BLaER1 (cell line): ENCODE measurements around the gene MTARC1.

Experiments
- H3K27ac ChIP-seq: shearing (Covaris generic); formaldehyde crosslinking; 2 replicates; pipeline ENCODE4 v1.8.1; 2022
- H3K27me3 ChIP-seq: shearing (Covaris generic); formaldehyde crosslinking; 2 replicates; pipeline ENCODE4 v1.8.1; 2022
- H3K36me3 ChIP-seq: shearing (Covaris generic); formaldehyde crosslinking; 2 replicates; pipeline ENCODE4 v1.8.1; 2022
- H3K4me1 ChIP-seq: shearing (Covaris generic); formaldehyde crosslinking; 2 replicates; pipeline ENCODE4 v1.8.1; 2022
- H3K4me2 ChIP-seq: shearing (Covaris generic); formaldehyde crosslinking; 2 replicates; pipeline ENCODE4 v1.8.1; 2022
- H3K4me3 ChIP-seq: shearing (Covaris generic); formaldehyde crosslinking; 2 replicates; pipeline ENCODE4 v1.8.1; 2022
- H3K9ac ChIP-seq: shearing (Covaris generic); formaldehyde crosslinking; 2 replicates; pipeline ENCODE4 v1.8.1; 2022
- H3K9me3 ChIP-seq: shearing (Covaris generic); formaldehyde crosslinking; 2 replicates; pipeline ENCODE4 v1.8.1; 2022
- H4K20me1 ChIP-seq: shearing (Covaris generic); formaldehyde crosslinking; 2 replicates; pipeline ENCODE4 v1.8.1; 2022
- Cebpa-rat ChIP-seq: shearing (Covaris generic); IDR thresholded peaks from 2 replicates; pipeline ENCODE4 v1.8.1; 2022

The MTARC1 gene

GRCh38 chr1:220768126-220768601, 18.5 kb upstream of the MTARC1 start:
- H3K27me3 ChIP-seq: no peaks in the 10 kb centered on the region
- H3K36me3 ChIP-seq: no peaks in the 10 kb centered on the region
- no peak overlapping the region for H3K4me3 ChIP-seq
- H3K9ac ChIP-seq: no peak overlapping the region
- peaks cover 38% of the 10 kb centered on the region for H3K4me1 ChIP-seq
- H3K4me2 ChIP-seq: peak overlapping the region; percentile 17; the same call in 1 of the 2 replicates
- H3K9me3 ChIP-seq: 0 out of 2 replicates have a peak, but pooled peaks cover 4% of the 10 kb centered on the region
- H4K20me1 ChIP-seq: no peaks in the 10 kb centered on the region
- TF ChIP-seq Cebpa-rat: no peak
- H3K27ac ChIP-seq: no peak overlapping the region

- H3K4me2 ChIP-seq: peak overlapping the region; percentile 24; the same call in 1 of the 2 replicates
- no peak for TF ChIP-seq Cebpa-rat
- H3K27ac ChIP-seq: no peak overlapping the region
- H4K20me1 ChIP-seq: no peaks in the 10 kb centered on the region
- no peak overlapping the region for H3K4me3 ChIP-seq
- no peaks in the 10 kb centered on the region for H3K36me3 ChIP-seq
- H3K9me3 ChIP-seq: 0 out of 2 replicates have a peak, but pooled peaks cover 4% of the 10 kb centered on the region
- peaks cover 38% of the 10 kb centered on the region for H3K4me1 ChIP-seq
- H3K27me3 ChIP-seq: no peaks in the 10 kb centered on the region
- no peak overlapping the region for H3K9ac ChIP-seq
These were observed 17.5 kb upstream of the MTARC1 start for GRCh38 chr1:220769205-220769604.

DNA sequence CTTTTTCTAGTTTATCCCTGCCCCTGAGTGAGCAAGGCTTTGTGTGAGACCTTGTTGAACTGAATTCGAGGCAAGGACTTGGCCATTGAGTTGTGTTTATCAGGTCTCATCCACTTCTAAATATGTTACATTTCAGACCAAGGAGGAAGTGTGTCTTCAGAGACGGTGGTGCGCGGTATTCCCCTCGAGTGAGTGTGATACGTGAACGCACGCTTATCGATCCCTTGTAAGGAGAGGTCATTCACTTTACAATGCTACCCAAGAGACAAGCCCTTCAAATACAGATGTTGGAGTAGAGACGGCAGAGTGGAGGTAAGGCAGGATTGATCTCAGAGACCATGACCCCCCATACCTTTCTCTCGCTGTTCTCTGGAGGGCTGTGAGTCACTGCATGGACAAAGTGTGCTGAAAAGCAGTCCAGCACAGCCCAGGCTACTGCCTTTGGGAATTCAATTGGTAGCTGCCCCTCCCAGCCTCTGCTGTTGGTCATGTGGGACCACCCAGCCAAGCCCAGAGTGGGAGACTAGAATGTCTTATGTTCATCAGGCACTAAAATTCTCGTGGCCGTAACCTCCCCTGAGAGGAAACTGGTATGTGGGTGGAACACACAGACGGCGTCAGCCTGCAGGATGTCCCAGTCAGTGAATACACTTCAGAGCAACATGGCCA, 16.3 kb upstream of the MTARC1 start:
- H3K4me3 ChIP-seq: peak overlapping the region; percentile 54
- 0 out of 2 replicates have a peak, but pooled peaks cover 4% of the 10 kb centered on the region for H3K9me3 ChIP-seq
- H3K27me3 ChIP-seq: no peaks in the 10 kb centered on the region
- TF ChIP-seq Cebpa-rat: no peak
- H3K27ac ChIP-seq: peak overlapping the region; percentile 63
- H3K4me2 ChIP-seq: peak overlapping the region; percentile 93
- H3K36me3 ChIP-seq: no peaks in the 10 kb centered on the region
- H3K4me1 ChIP-seq: peaks cover 38% of the 10 kb centered on the region
- H3K9ac ChIP-seq: peak overlapping the region; percentile 39; the same call in 1 of the 2 replicates
- no peaks in the 10 kb centered on the region for H4K20me1 ChIP-seq

- Histone ChIP-seq H3K9ac (no peak overlapping the region), H3K9me3 (0 out of 2 replicates have a peak, but pooled peaks cover 4% of the 10 kb centered on the region), H3K4me3 (no peak overlapping the region), H3K36me3 (no peaks in the 10 kb centered on the region), H3K27me3 (no peaks in the 10 kb centered on the region), H3K27ac (no peak overlapping the region), H3K4me2 (no peak overlapping the region), H4K20me1 (no peaks in the 10 kb centered on the region), H3K4me1 (peaks cover 32% of the 10 kb centered on the region)
- no peak for TF ChIP-seq Cebpa-rat
These were observed 13.9 kb upstream of the MTARC1 start for GRCh38 chr1:220772846-220773245.

- H3K9ac ChIP-seq: no peak overlapping the region
- peaks cover 11% of the 10 kb centered on the region for H3K4me1 ChIP-seq
- H3K4me2 ChIP-seq: no peak overlapping the region
- no peaks in the 10 kb centered on the region for H3K9me3 ChIP-seq
- no peaks in the 10 kb centered on the region for H4K20me1 ChIP-seq
- no peaks in the 10 kb centered on the region for H3K36me3 ChIP-seq
- no peak overlapping the region for H3K4me3 ChIP-seq
- no peaks in the 10 kb centered on the region for H3K27me3 ChIP-seq
- TF ChIP-seq Cebpa-rat: no peak
- H3K27ac ChIP-seq: no peak overlapping the region
These were observed 11.4 kb upstream of the MTARC1 start for GRCh38 chr1:220775240-220775853.

GRCh38 chr1:220776254-220776653, 10.5 kb upstream of the MTARC1 start:
- H3K4me2 ChIP-seq: no peak overlapping the region
- H3K27ac ChIP-seq: no peak overlapping the region
- no peak overlapping the region for H3K9ac ChIP-seq
- H4K20me1 ChIP-seq: no peaks in the 10 kb centered on the region
- no peaks in the 10 kb centered on the region for H3K36me3 ChIP-seq
- H3K27me3 ChIP-seq: no peaks in the 10 kb centered on the region
- peaks cover 2% of the 10 kb centered on the region for H3K4me1 ChIP-seq
- no peak for TF ChIP-seq Cebpa-rat
- no peak overlapping the region for H3K4me3 ChIP-seq
- no peaks in the 10 kb centered on the region for H3K9me3 ChIP-seq

- H3K4me3 ChIP-seq: no peak overlapping the region
- no peaks in the 10 kb centered on the region for H3K9me3 ChIP-seq
- no peak overlapping the region for H3K4me2 ChIP-seq
- TF ChIP-seq Cebpa-rat: no peak
- H3K36me3 ChIP-seq: no peaks in the 10 kb centered on the region
- no peak overlapping the region for H3K27ac ChIP-seq
- no peaks in the 10 kb centered on the region for H4K20me1 ChIP-seq
- H3K27me3 ChIP-seq: no peaks in the 10 kb centered on the region
- no peaks in the 10 kb centered on the region for H3K4me1 ChIP-seq
- no peak overlapping the region for H3K9ac ChIP-seq
These were observed 9.9 kb upstream of the MTARC1 start for GRCh38 chr1:220776720-220777326.

DNA sequence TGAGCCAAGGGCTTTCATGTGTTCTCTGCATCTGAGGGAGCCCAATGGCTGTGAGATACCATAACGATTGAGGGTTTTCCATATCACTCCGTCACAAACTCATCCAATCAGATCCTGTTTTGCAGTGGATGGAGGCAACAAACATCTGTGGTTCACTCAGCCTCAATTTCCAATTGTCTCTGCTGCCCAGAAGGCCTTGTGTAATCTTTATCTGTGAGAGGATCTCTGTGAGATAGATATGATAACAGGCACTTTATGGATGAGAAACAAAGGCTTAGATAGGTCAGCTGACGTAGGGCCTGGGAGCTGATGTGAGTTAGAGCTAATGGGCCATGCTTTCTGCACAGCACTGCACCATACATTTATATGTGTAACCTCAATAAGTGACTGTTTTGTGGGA, 3.3 kb upstream of the MTARC1 start:
- no peaks in the 10 kb centered on the region for H3K36me3 ChIP-seq
- 0 out of 2 replicates have a peak, but pooled peaks cover 11% of the 10 kb centered on the region for H3K9me3 ChIP-seq
- H3K4me1 ChIP-seq: no peaks in the 10 kb centered on the region; the same call in 1 of the 2 replicates
- TF ChIP-seq Cebpa-rat: no peak
- H3K4me2 ChIP-seq: no peak overlapping the region
- H3K9ac ChIP-seq: no peak overlapping the region
- peaks cover 35% of the 10 kb centered on the region for H3K27me3 ChIP-seq
- no peak overlapping the region for H3K27ac ChIP-seq
- no peak overlapping the region for H3K4me3 ChIP-seq
- no peaks in the 10 kb centered on the region for H4K20me1 ChIP-seq

DNA sequence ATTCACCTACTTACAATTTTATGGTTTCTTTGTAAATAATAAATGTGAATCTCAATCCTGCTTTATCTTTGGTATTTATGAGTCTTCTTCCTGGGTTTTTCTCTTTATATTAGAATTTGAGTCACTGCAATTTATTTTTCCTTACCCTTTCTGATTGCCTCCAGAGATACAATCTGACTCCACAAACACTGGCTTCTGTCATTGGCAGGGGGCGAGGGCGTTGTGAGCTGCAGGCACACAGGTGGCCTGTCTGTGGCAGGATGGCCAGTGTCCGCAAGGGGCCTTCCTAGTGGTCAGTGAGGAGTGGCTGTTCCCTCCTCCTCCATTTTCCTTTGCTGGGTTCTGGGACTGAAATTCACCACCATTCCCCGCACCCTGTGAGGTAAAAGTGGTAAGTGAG, 2.0 kb upstream of the MTARC1 start:
- Histone ChIP-seq H3K4me2 (no peak overlapping the region), H3K9me3 (0 out of 2 replicates have a peak, but pooled peaks cover 11% of the 10 kb centered on the region), H3K27ac (no peak overlapping the region), H4K20me1 (no peaks in the 10 kb centered on the region), H3K4me1 (no peaks in the 10 kb centered on the region; the same call in 1 of the 2 replicates), H3K27me3 (peaks cover 35% of the 10 kb centered on the region), H3K36me3 (no peaks in the 10 kb centered on the region), H3K9ac (no peak overlapping the region), H3K4me3 (no peak overlapping the region)
- no peak for TF ChIP-seq Cebpa-rat
